ENCODE measurements around the gene ACTA1.

ACTA1 gene

DNA sequence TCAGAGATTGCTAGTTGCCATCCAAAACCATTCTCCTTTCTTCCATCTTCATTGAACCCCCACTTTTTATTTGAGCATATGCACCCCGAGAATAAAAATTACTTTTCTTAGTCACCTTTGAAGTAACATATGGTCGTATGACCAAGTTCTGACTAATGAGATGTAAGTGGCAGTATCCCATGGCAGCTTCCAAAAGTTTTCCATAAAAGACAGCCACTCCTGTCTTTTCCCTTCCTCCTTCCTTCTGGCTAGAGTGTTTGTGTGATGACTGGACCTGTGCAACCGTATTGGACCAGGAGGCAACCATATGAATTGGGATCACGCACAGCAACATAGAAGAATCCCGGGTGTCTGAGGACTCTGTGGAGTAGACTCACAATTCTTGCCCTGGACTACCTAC is 49.9 kb downstream of the ACTA1 start:
- TF ChIP-seq, protein P1, sequence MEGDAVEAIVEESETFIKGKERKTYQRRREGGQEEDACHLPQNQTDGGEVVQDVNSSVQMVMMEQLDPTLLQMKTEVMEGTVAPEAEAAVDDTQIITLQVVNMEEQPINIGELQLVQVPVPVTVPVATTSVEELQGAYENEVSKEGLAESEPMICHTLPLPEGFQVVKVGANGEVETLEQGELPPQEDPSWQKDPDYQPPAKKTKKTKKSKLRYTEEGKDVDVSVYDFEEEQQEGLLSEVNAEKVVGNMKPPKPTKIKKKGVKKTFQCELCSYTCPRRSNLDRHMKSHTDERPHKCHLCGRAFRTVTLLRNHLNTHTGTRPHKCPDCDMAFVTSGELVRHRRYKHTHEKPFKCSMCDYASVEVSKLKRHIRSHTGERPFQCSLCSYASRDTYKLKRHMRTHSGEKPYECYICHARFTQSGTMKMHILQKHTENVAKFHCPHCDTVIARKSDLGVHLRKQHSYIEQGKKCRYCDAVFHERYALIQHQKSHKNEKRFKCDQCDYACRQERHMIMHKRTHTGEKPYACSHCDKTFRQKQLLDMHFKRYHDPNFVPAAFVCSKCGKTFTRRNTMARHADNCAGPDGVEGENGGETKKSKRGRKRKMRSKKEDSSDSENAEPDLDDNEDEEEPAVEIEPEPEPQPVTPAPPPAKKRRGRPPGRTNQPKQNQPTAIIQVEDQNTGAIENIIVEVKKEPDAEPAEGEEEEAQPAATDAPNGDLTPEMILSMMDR (IDR thresholded peaks at IDR 0.05) = no peak
- no peak for TF ChIP-seq ZFX (IDR thresholded peaks at IDR 0.05; ENCODE audit: borderline replicate concordance)
- H3K27ac ChIP-seq = no peak overlapping the region

DNA sequence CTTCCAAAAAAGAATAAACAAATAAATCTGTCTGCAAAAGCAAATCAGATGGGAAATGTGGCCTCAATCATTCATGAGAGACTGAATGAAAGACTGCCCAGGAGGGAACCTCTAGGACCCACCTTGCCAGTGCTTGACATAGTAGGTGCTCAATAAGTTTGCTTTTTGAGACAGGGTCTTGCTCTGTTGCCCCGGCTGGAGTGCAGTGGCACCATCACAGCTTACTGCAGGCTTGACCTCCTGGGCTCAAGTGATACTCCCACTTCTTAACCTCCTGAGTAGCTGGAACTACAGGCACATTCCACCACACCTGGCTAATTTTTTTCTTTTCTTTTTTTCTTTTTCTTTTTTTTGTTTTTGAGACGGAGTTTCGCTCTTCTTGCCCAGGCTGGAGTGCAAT is 50.7 kb downstream of the ACTA1 start:
- TF ChIP-seq, protein P1 (IDR thresholded peaks at IDR 0.05) = no peak
- no peak for TF ChIP-seq ZFX (IDR thresholded peaks at IDR 0.05; ENCODE audit: borderline replicate concordance)
- H3K27ac ChIP-seq = no peak overlapping the region

Data from 22Rv1 (cell line).